Measurements from ENCODE around the gene TTLL7. TPM values are rescaled to one million over a fixed set of nuclear protein-coding genes. Genes with fewer than 3 reads are reported as not detected.

TTLL7 gene
- total RNA-seq, 1 experiment from 2014 or later = 6.6 TPM

GRCh38 chr1:84019217-84019616 is 20.3 kb upstream of the TTLL7 start:
- Histone ChIP-seq H2AK5ac (ENCODE audit: insufficient read length, low read length) (no peak overlapping the region), H3K79me2 (ENCODE audit: insufficient read depth, low read length) (no peaks in the 10 kb centered on the region), H2AFZ (ENCODE audit: low read length) (no peak overlapping the region), H3K23ac (ENCODE audit: insufficient read length, low read depth, low read length) (no peak overlapping the region), H3K14ac (ENCODE audit: insufficient read depth, low read length) (no peak overlapping the region), H2BK20ac (ENCODE audit: low read depth, low read length, poor library complexity, severe bottlenecking) (no peak overlapping the region), H3K27me3 (ENCODE audit: insufficient read depth, low read length) (peaks cover 2% of the 10 kb centered on the region; the same call in 1 of the 2 replicates), H2BK5ac (ENCODE audit: insufficient read length, low read length) (no peak overlapping the region), H4K20me1 (ENCODE audit: control insufficient read depth, insufficient read depth, insufficient read length) (no peaks in the 10 kb centered on the region), H2BK12ac (ENCODE audit: insufficient read length, low read depth, low read length) (no peak overlapping the region), H3K56ac (ENCODE audit: insufficient read length, low read depth, low read length) (no peak overlapping the region), H4K5ac (ENCODE audit: insufficient read length, low read depth, low read length) (no peak overlapping the region), H3K9ac (ENCODE audit: extremely low read depth, insufficient read length, low read length) (no peak overlapping the region), H3T11ph (ENCODE audit: low read length) (no peak overlapping the region), H4K8ac (replicated peaks; ENCODE audit: insufficient read length, low read depth, low read length) (no peak overlapping the region), H2BK15ac (ENCODE audit: low read depth, low read length) (no peak overlapping the region), H3K4ac (ENCODE audit: low read depth, low read length) (no peak overlapping the region), H3K79me1 (ENCODE audit: insufficient read depth, low read depth, low read length, poor library complexity, severe bottlenecking) (no peaks in the 10 kb centered on the region), H3K4me2 (ENCODE audit: insufficient read depth, insufficient read length, low read length) (no peak overlapping the region), H3K23me2 (ENCODE audit: insufficient read length, low read depth, low read length, poor library complexity, severe bottlenecking) (no peaks in the 10 kb centered on the region), H2BK120ac (ENCODE audit: low read depth, low read length, poor library complexity, severe bottlenecking) (no peak overlapping the region), H3K27ac (ENCODE audit: insufficient read length, low read depth, low read length) (no peak overlapping the region), H3K4me1 (ENCODE audit: insufficient read depth, low read length) (no peaks in the 10 kb centered on the region), H4K91ac (ENCODE audit: insufficient read length, low read depth, low read length) (no peak overlapping the region), H3K9me3 (ENCODE audit: control insufficient read depth, low read depth, low read length) (no peaks in the 10 kb centered on the region), H3K18ac (ENCODE audit: insufficient read length, low read depth, low read length) (no peak overlapping the region)
- TF ChIP-seq CTCF (conservative IDR thresholded peaks at IDR 0.05) = no peak
- Mint-ChIP-seq H3K27me3 (ENCODE audit: low read depth) (peaks cover 87% of the 10 kb centered on the region), H3K4me3 (no peak overlapping the region), H3K36me3 (ENCODE audit: insufficient read depth in 1 of 3, low read depth in 3 of 3) (peaks cover 0 to 7% (median 0%) of the 10 kb centered on the region in 3 experiments; a peak in 2 of 7 replicates), H3K9me3 (peaks cover 10 to 11% of the 10 kb centered on the region in 2 experiments), H3K27ac (no peak overlapping the region), H3K4me1 (0 out of 4 replicates have a peak, but pooled peaks cover 0 to 6% of the 10 kb centered on the region in 2 experiments)
- DNase-seq = no peak
- WGBS (ENCODE audit: extremely low coverage, insufficient read length, low lambda C conversion rate) = no CpG with 5 or more reads among the region's 1 CpG
